Sigmoid colon (tissue), 7 donors: ENCODE data around the gene ZNF17. TPM values are rescaled to one million over a fixed set of nuclear protein-coding genes. Genes with fewer than 3 reads are reported as not detected.
"Not testable (repeated sequence)": the region's sequence is repeated elsewhere in the genome, so short reads cannot be mapped to it uniquely, and the experiment has no call there.

Experiments used
- DNase-seq: peaks from one replicate; pipeline ENCODE4 v3.0.0-alpha.2; 2019
- H3K27ac ChIP-seq, 4 donors: fragments of 200-600 bp; sonication (generic); one replicate each; pipeline ENCODE4 v1.5.1; 2016 to 2019; ENCODE audit warnings: mild to moderate bottlenecking in 1 of 4
- H3K27me3 ChIP-seq, 3 donors: fragments of 200-600 bp; sonication (generic); one replicate each; pipeline ENCODE4 v1.5.1; 2019; ENCODE audit warnings: mild to moderate bottlenecking in 1 of 3
- H3K36me3 ChIP-seq, 4 donors: fragments of 200-600 bp; sonication (generic); one replicate each; pipeline ENCODE4 v1.5.1; 2016 to 2019
- H3K4me1 ChIP-seq, 4 donors: fragments of 200-600 bp; sonication (generic); one replicate each; pipeline ENCODE4 v1.5.1; 2017 to 2019
- H3K4me3 ChIP-seq, 4 donors: fragments of 200-600 bp; sonication (generic); one replicate each; pipeline ENCODE4 v1.5.1; 2017 to 2019; ENCODE audit warnings: mild to moderate bottlenecking in 2 of 4, moderate library complexity in 1 of 4
- H3K9me3 ChIP-seq, 4 donors: fragments of 200-600 bp in 3 of 4; sonication (generic) in 3 of 4; one replicate each; pipeline versions ENCODE4 v1.5.1 to v1.6.1; 2013 to 2019
- CTCF ChIP-seq, 4 experiments: fragments of 450-650 bp in 3 of 4; fragments of 200-600 bp in 1 of 4; IDR thresholded peaks; one replicate each; pipeline ENCODE4 v1.5.1; 2016 to 2019; ENCODE audit warnings: antibody characterized with exemption in 4 of 4, mild to moderate bottlenecking in 3 of 4, moderate library complexity in 2 of 4
- EP300 ChIP-seq, 4 donors: sonication (generic); formaldehyde crosslinking; IDR thresholded peaks; one replicate each; pipeline ENCODE4 v1.6.1; 2017; ENCODE audit warnings: antibody characterized with exemption in 4 of 4
- POLR2A ChIP-seq, 2 donors: fragments of 450-650 bp; IDR thresholded peaks; one replicate each; pipeline ENCODE4 v1.6.1; 2016; ENCODE audit warnings: antibody characterized with exemption in 2 of 2, mild to moderate bottlenecking in 2 of 2, moderate library complexity in 2 of 2
- POLR2AphosphoS5 ChIP-seq, 4 donors: sonication (generic); formaldehyde crosslinking; IDR thresholded peaks; one replicate each; pipeline ENCODE4 v1.6.1; 2017; ENCODE audit warnings: antibody characterized with exemption in 4 of 4
- WGBS, 2 donors: extraction: QIAGEN DNeasy Blood & Tissue Kit; methylation state at CpG; one replicate each; pipeline ENCODE4 v1.1.7; 2013; 5-methylcytosine and 5-hydroxymethylcytosine counted together
- intact Hi-C: fragments of 100-400 bp; cut with DNase I; formaldehyde crosslinking; loops from one replicate; pipeline ENCODE4 v1.15.1; 2023
- polyA plus RNA-seq, 3 donors: library from polyadenylated mRNA; stranded (reverse); fragments of 200-250 nt; gene quantifications; one replicate each; pipeline ENCODE4 v1.2.3, GENCODE V29; 2013
- total RNA-seq, 4 donors: library from RNA; depleted of rRNA; stranded (reverse); fragments of >200 nt; gene quantifications; one replicate each; pipeline ENCODE4 v1.1.0, GENCODE V29; 2016
- donor health status: healthy with polysubstance abuse.
- donor health status: Bipolar disorder and iron deficiency.
- donor health status: healthy.

ZNF17 gene
- total and polyA plus RNA-seq, 7 donors = 0.69 to 14.0 (median 10.2) TPM

GRCh38 chr19:57366776-57367175 lies 44.2 kb upstream of the ZNF17 start:
- Histone ChIP-seq H3K4me1 (peaks cover 0 to 17% (median 12%) of the 10 kb centered on the region in 4 donors), H3K27me3 (no peaks in the 10 kb centered on the region), H3K9me3 (no peaks in the 10 kb centered on the region), H3K36me3 (peaks cover 0 to 4% (median under 1%) of the 10 kb centered on the region in 4 donors), H3K4me3 (no peak overlapping the region), H3K27ac (no peak overlapping the region)
- TF ChIP-seq CTCF (IDR thresholded peaks at IDR 0.05) (no peak), POLR2AphosphoS5 (IDR thresholded peaks at IDR 0.05) (no peak)
- no peak for DNase-seq
- WGBS, 2 donors = 92 to 98% methylated on average over 2 of the region's 2 CpGs
- intact Hi-C loops = no loop called here

- Histone ChIP-seq H3K27ac (no peak overlapping the region), H3K4me3 (no peak overlapping the region), H3K27me3 (no peaks in the 10 kb centered on the region), H3K9me3 (peaks cover 10 to 18% (median 14%) of the 10 kb centered on the region in 4 donors), H3K4me1 (no peaks in the 10 kb centered on the region), H3K36me3 (peaks cover 6 to 69% (median 32%) of the 10 kb centered on the region in 4 donors)
- no peak for DNase-seq
- no peak for TF ChIP-seq EP300 (IDR thresholded peaks at IDR 0.05)
- TF ChIP-seq POLR2AphosphoS5 (IDR thresholded peaks at IDR 0.05) = no peak
- TF ChIP-seq POLR2A (IDR thresholded peaks at IDR 0.05) = no peak
- no peak for TF ChIP-seq CTCF (IDR thresholded peaks at IDR 0.05)
- intact Hi-C loops = no loop called here
- WGBS, 2 donors = 96 to 97% methylated on average over 6 of the region's 6 CpGs
Observed at GRCh38 chr19:57374179-57374578, 36.8 kb upstream of the ZNF17 start.

GRCh38 chr19:57374647-57375046 lies 36.3 kb upstream of the ZNF17 start:
- peaks cover 10 to 18% (median 14%) of the 10 kb centered on the region in 4 donors for H3K9me3 ChIP-seq
- H3K27ac ChIP-seq, H3K4me3 ChIP-seq, DNase-seq, intact Hi-C loops, H3K4me1 ChIP-seq, H3K27me3 ChIP-seq: not testable (repeated sequence)
- 95 to 96% methylated on average over 2 of the region's 2 CpGs for whole genome bisulfite sequencing, 2 donors
- peaks cover 6 to 69% (median 32%) of the 10 kb centered on the region in 4 donors for H3K36me3 ChIP-seq

GRCh38 chr19:57376151-57376550 lies 34.8 kb upstream of the ZNF17 start:
- no peaks in the 10 kb centered on the region for H3K27me3 ChIP-seq
- H3K27ac ChIP-seq = no peak overlapping the region
- no peak overlapping the region for H3K4me3 ChIP-seq
- WGBS, 2 donors = 92 to 96% methylated on average over 6 of the region's 6 CpGs
- peaks cover 10 to 23% (median 14%) of the 10 kb centered on the region in 4 donors for H3K9me3 ChIP-seq
- no peak for DNase-seq
- TF ChIP-seq POLR2AphosphoS5 (IDR thresholded peaks at IDR 0.05) (no peak), POLR2A (IDR thresholded peaks at IDR 0.05) (no peak), EP300 (IDR thresholded peaks at IDR 0.05) (no peak), CTCF (IDR thresholded peaks at IDR 0.05) (no peak)
- peaks cover 6 to 69% (median 32%) of the 10 kb centered on the region in 4 donors for H3K36me3 ChIP-seq
- intact Hi-C loops = no loop called here
- H3K4me1 ChIP-seq = peaks cover 0 to 5% (median 0%) of the 10 kb centered on the region in 4 donors

GRCh38 chr19:57377498-57378146 lies 33.3 kb upstream of the ZNF17 start:
- 95 to 97% methylated on average over 3 of the region's 3 CpGs for WGBS, 2 donors
- Histone ChIP-seq H3K27me3 (no peaks in the 10 kb centered on the region), H3K4me1 (peaks cover 0 to 5% (median 0%) of the 10 kb centered on the region in 4 donors), H3K9me3 (peaks cover 10 to 23% (median 14%) of the 10 kb centered on the region in 4 donors), H3K4me3 (no peak overlapping the region), H3K27ac (no peak overlapping the region), H3K36me3 (peaks cover 3 to 57% (median 27%) of the 10 kb centered on the region in 4 donors)
- TF ChIP-seq EP300 (IDR thresholded peaks at IDR 0.05) = no peak
- TF ChIP-seq POLR2AphosphoS5 (IDR thresholded peaks at IDR 0.05) = no peak
- TF ChIP-seq POLR2A (IDR thresholded peaks at IDR 0.05) = no peak
- TF ChIP-seq CTCF (IDR thresholded peaks at IDR 0.05) = no peak
- intact Hi-C loops = no loop called here
- no peak for DNase-seq
